Tibial nerve (tissue), 4 donors: Measurements from ENCODE around the gene GALNT6.

Experiments used
- CTCF ChIP-seq, 5 experiments: fragments of 200-600 bp in 3 of 5; fragments of 450-650 bp in 2 of 5; sonication (generic) in 3 of 5; IDR thresholded peaks; one replicate each; pipeline ENCODE4 v1.5.1; 2016 to 2019; ENCODE audit warnings: antibody characterized with exemption in 5 of 5, mild to moderate bottlenecking in 3 of 5, moderate library complexity in 2 of 5
- EP300 ChIP-seq, 2 donors: sonication (generic); formaldehyde crosslinking; IDR thresholded peaks; one replicate each; pipeline ENCODE4 v1.6.1; 2017; ENCODE audit warnings: antibody characterized with exemption in 2 of 2, mild to moderate bottlenecking in 1 of 2

DNA sequence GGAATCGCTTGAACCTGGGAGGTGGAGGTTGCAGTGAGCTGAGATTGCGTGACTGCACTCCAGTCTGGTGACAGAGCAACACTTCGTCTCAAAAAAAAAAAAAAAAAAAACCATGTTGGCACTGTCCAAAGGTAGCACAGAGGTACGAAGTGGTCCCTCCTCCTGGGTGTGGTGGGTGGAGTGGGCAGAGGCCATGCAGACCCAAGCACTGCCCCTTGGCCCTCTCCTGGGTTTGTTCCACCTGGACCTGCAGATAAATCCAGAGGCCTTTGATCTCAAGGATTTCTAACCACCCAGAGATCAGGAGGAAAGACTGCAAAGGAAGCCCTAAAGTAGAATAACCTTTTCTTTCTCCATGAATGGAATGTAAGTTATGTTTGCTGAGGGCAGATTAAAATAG is 8.7 kb upstream of the GALNT6 start:
- TF ChIP-seq CTCF (IDR thresholded peaks at IDR 0.05) (no peak), EP300 (IDR thresholded peaks at IDR 0.05) (no peak)
